OCI-M1 (cell line): ENCODE results near the gene DNAH6.
"Not testable (repeated sequence)": the region's sequence is repeated elsewhere in the genome, so short reads cannot be mapped to it uniquely, and the experiment has no call there.

Experiments
- DNase-seq: peaks from one replicate; lab custom pipeline; 2025; lab: John Stamatoyannopoulos, UW

DNAH6 gene

GRCh38 chr2:84497285-84497684 lies 19.0 kb upstream of the DNAH6 start:
- DNase-seq, result no peak

- no peak for DNase-seq
These were observed 18.0 kb upstream of the DNAH6 start for GRCh38 chr2:84498150-84498799.

- DNase-seq, result not testable (repeated sequence)
These were observed 5.3 kb upstream of the DNAH6 start for GRCh38 chr2:84511024-84511423.

GRCh38 chr2:84515788-84516187 lies 510 bp upstream of the DNAH6 start:
- DNase-seq, result no peak

GRCh38 chr2:84519332-84519957 lies 3.1 kb downstream of the DNAH6 start:
- no peak for DNase-seq

GRCh38 chr2:84526562-84526961 lies 10.3 kb downstream of the DNAH6 start:
- DNase-seq, result peak; percentile 0

- DNase-seq, result no peak
These were observed 11.1 kb downstream of the DNAH6 start for GRCh38 chr2:84527137-84528129.

- no peak for DNase-seq
These were observed 16.0 kb downstream of the DNAH6 start for GRCh38 chr2:84532291-84532690.

- no peak for DNase-seq
These were observed 17.9 kb downstream of the DNAH6 start for GRCh38 chr2:84534225-84534624.

GRCh38 chr2:84537251-84537650 lies 21.0 kb downstream of the DNAH6 start:
- no peak for DNase-seq

- no peak for DNase-seq
These were observed 23.4 kb downstream of the DNAH6 start for GRCh38 chr2:84539729-84540128.

- DNase-seq, result no peak
These were observed 28.7 kb downstream of the DNAH6 start for GRCh38 chr2:84545005-84545404.

GRCh38 chr2:84546551-84546950 lies 30.3 kb downstream of the DNAH6 start:
- no peak for DNase-seq

- no peak for DNase-seq
These were observed 32.0 kb downstream of the DNAH6 start for GRCh38 chr2:84548303-84548702.

GRCh38 chr2:84550916-84551315 lies 34.6 kb downstream of the DNAH6 start:
- no peak for DNase-seq

GRCh38 chr2:84551526-84551925 lies 35.2 kb downstream of the DNAH6 start:
- DNase-seq, result not testable (repeated sequence)

GRCh38 chr2:84556190-84556589 lies 39.9 kb downstream of the DNAH6 start:
- no peak for DNase-seq

GRCh38 chr2:84559838-84560237 lies 43.5 kb downstream of the DNAH6 start:
- no peak for DNase-seq

GRCh38 chr2:84579661-84580060 lies 63.4 kb downstream of the DNAH6 start:
- DNase-seq, result no peak

- no peak for DNase-seq
These were observed 87.6 kb downstream of the DNAH6 start for GRCh38 chr2:84603911-84604310.

- DNase-seq, result no peak
These were observed 96.8 kb downstream of the DNAH6 start for GRCh38 chr2:84613082-84613481.

GRCh38 chr2:84619794-84620371 lies 103.6 kb downstream of the DNAH6 start:
- DNase-seq, result no peak
